T-helper 17 cell (primary cell): ENCODE data around the gene AMN1. TPM values are rescaled to one million over a fixed set of nuclear protein-coding genes. Genes with fewer than 3 reads are reported as not detected.

ENCODE experiments used
- ATAC-seq: fragments of 150-1000 bp; cut with Tn5 transposase; 2 replicates; pipeline ENCODE4 v1.10.0; 2021; ENCODE audit warnings: mild to moderate bottlenecking, moderate library complexity
- DNase-seq, 3 donors: peaks; one replicate each; pipeline versions ENCODE4 v3.0.0 to v3.0.0-alpha.2; 2020 to 2021
- H3K9me3 ChIP-seq: one replicate; pipeline ENCODE4 v1.7.0; 2013; ENCODE audit warnings: low read length, mild to moderate bottlenecking; ENCODE audit not compliant: control insufficient read depth, poor library complexity, severe bottlenecking
- H3K27ac Mint-ChIP-seq: one replicate; pipeline ENCODE4 v1.8.0; 2022; ENCODE audit warnings: mild to moderate bottlenecking, moderate library complexity, mixed read lengths
- H3K27me3 Mint-ChIP-seq: one replicate; pipeline ENCODE4 v1.8.0; 2022; ENCODE audit warnings: mixed read lengths
- H3K36me3 Mint-ChIP-seq: one replicate; pipeline ENCODE4 v1.8.0; 2022; ENCODE audit warnings: low read depth, mixed read lengths
- H3K4me1 Mint-ChIP-seq: one replicate; pipeline ENCODE4 v1.8.0; 2022; ENCODE audit warnings: mild to moderate bottlenecking, mixed read lengths
- H3K4me3 Mint-ChIP-seq: one replicate; pipeline ENCODE4 v1.8.0; 2022; ENCODE audit warnings: mild to moderate bottlenecking, moderate library complexity, mixed read lengths
- total RNA-seq, 4 donors: library from RNA in 2 of 4; stranded (reverse) in 2 of 4; gene quantifications; one replicate each; pipeline ENCODE4 v1.2.3 and lab custom pipeline; 2022 to 2026

AMN1 gene
- total RNA-seq, 2 donors from 2014 or later, result 2.0 to 4.6 TPM

- Mint-ChIP-seq H3K4me3 (no peak overlapping the region), H3K27me3 (no peaks in the 10 kb centered on the region), H3K4me1 (peaks cover 14% of the 10 kb centered on the region), H3K27ac (no peak overlapping the region), H3K36me3 (no peaks in the 10 kb centered on the region)
- H3K9me3 ChIP-seq, result no peaks in the 10 kb centered on the region
- ATAC-seq, result no peak
- DNase-seq, result no peak
These were observed 73.0 kb downstream of the AMN1 start for GRCh38 chr12:31655792-31656191.

- no peak overlapping the region for H3K27ac Mint-ChIP-seq
- H3K36me3 Mint-ChIP-seq, result no peaks in the 10 kb centered on the region
- DNase-seq, result no peak
- H3K9me3 ChIP-seq, result no peaks in the 10 kb centered on the region
- ATAC-seq, result no peak
- no peaks in the 10 kb centered on the region for H3K27me3 Mint-ChIP-seq
- no peak overlapping the region for H3K4me3 Mint-ChIP-seq
- peaks cover 14% of the 10 kb centered on the region for H3K4me1 Mint-ChIP-seq
These were observed 73.6 kb downstream of the AMN1 start for GRCh38 chr12:31655208-31655607.

- H3K9me3 ChIP-seq, result no peaks in the 10 kb centered on the region
- peaks cover 7% of the 10 kb centered on the region for H3K27me3 Mint-ChIP-seq
- H3K4me3 Mint-ChIP-seq, result no peak overlapping the region
- ATAC-seq (no peak), DNase-seq (no peak)
- H3K4me1 Mint-ChIP-seq, result peaks cover 13% of the 10 kb centered on the region
- H3K27ac Mint-ChIP-seq, result peak overlapping the region; percentile 86
- peaks cover 3% of the 10 kb centered on the region for H3K36me3 Mint-ChIP-seq
These were observed 76.8 kb downstream of the AMN1 start for GRCh38 chr12:31651893-31652521.

GRCh38 chr12:31650918-31651317 is 77.9 kb downstream of the AMN1 start:
- H3K27me3 Mint-ChIP-seq, result peaks cover 8% of the 10 kb centered on the region
- no peak overlapping the region for H3K27ac Mint-ChIP-seq
- DNase-seq, result no peak
- no peaks in the 10 kb centered on the region for H3K9me3 ChIP-seq
- no peak overlapping the region for H3K4me3 Mint-ChIP-seq
- ATAC-seq, result no peak
- H3K36me3 Mint-ChIP-seq, result peaks cover 5% of the 10 kb centered on the region
- H3K4me1 Mint-ChIP-seq, result peaks cover 18% of the 10 kb centered on the region

- H3K4me3 Mint-ChIP-seq, result no peak overlapping the region
- H3K4me1 Mint-ChIP-seq, result peaks cover 7% of the 10 kb centered on the region
- no peak for DNase-seq
- no peak for ATAC-seq
- no peaks in the 10 kb centered on the region for H3K9me3 ChIP-seq
- H3K27me3 Mint-ChIP-seq, result peaks cover 8% of the 10 kb centered on the region
- no peak overlapping the region for H3K27ac Mint-ChIP-seq
- peaks cover 5% of the 10 kb centered on the region for H3K36me3 Mint-ChIP-seq
These were observed 81.7 kb downstream of the AMN1 start for GRCh38 chr12:31647086-31647491.

GRCh38 chr12:31645924-31646323 is 82.9 kb downstream of the AMN1 start:
- DNase-seq (no peak), ATAC-seq (no peak)
- H3K36me3 Mint-ChIP-seq, result peaks cover 5% of the 10 kb centered on the region
- H3K27ac Mint-ChIP-seq, result no peak overlapping the region
- peaks cover 7% of the 10 kb centered on the region for H3K4me1 Mint-ChIP-seq
- H3K9me3 ChIP-seq, result no peaks in the 10 kb centered on the region
- no peak overlapping the region for H3K4me3 Mint-ChIP-seq
- peaks cover 8% of the 10 kb centered on the region for H3K27me3 Mint-ChIP-seq

- H3K4me1 Mint-ChIP-seq, result peaks cover 7% of the 10 kb centered on the region
- DNase-seq (no peak), ATAC-seq (no peak)
- peaks cover 8% of the 10 kb centered on the region for H3K27me3 Mint-ChIP-seq
- H3K9me3 ChIP-seq, result no peaks in the 10 kb centered on the region
- H3K36me3 Mint-ChIP-seq, result peaks cover 5% of the 10 kb centered on the region
- no peak overlapping the region for H3K27ac Mint-ChIP-seq
- H3K4me3 Mint-ChIP-seq, result no peak overlapping the region
These were observed 84.3 kb downstream of the AMN1 start for GRCh38 chr12:31644536-31644935.

- no peak for ATAC-seq
- Mint-ChIP-seq H3K36me3 (no peaks in the 10 kb centered on the region), H3K27ac (peak overlapping the region; percentile 6), H3K4me3 (no peak overlapping the region), H3K27me3 (no peaks in the 10 kb centered on the region), H3K4me1 (peaks cover 4% of the 10 kb centered on the region)
- no peak for DNase-seq
- H3K9me3 ChIP-seq, result no peaks in the 10 kb centered on the region
These were observed 87.2 kb downstream of the AMN1 start for GRCh38 chr12:31641509-31642090.

GRCh38 chr12:31634620-31635019 is 94.2 kb downstream of the AMN1 start:
- no peak for ATAC-seq
- Mint-ChIP-seq H3K4me1 (peaks cover 5% of the 10 kb centered on the region), H3K36me3 (no peaks in the 10 kb centered on the region), H3K4me3 (no peak overlapping the region), H3K27ac (no peak overlapping the region), H3K27me3 (peaks cover 19% of the 10 kb centered on the region)
- no peaks in the 10 kb centered on the region for H3K9me3 ChIP-seq
- no peak for DNase-seq

GRCh38 chr12:31633464-31633863 is 95.4 kb downstream of the AMN1 start:
- Mint-ChIP-seq H3K27ac (no peak overlapping the region), H3K4me3 (no peak overlapping the region), H3K4me1 (peaks cover 5% of the 10 kb centered on the region), H3K36me3 (no peaks in the 10 kb centered on the region), H3K27me3 (peaks cover 23% of the 10 kb centered on the region)
- H3K9me3 ChIP-seq, result no peaks in the 10 kb centered on the region
- ATAC-seq (no peak), DNase-seq (no peak)

GRCh38 chr12:31631809-31632208 is 97.0 kb downstream of the AMN1 start:
- no peaks in the 10 kb centered on the region for H3K36me3 Mint-ChIP-seq
- peaks cover 23% of the 10 kb centered on the region for H3K27me3 Mint-ChIP-seq
- no peaks in the 10 kb centered on the region for H3K9me3 ChIP-seq
- no peak overlapping the region for H3K27ac Mint-ChIP-seq
- H3K4me1 Mint-ChIP-seq, result peaks cover 5% of the 10 kb centered on the region
- no peak for DNase-seq
- no peak for ATAC-seq
- H3K4me3 Mint-ChIP-seq, result no peak overlapping the region

GRCh38 chr12:31631023-31631724 is 97.6 kb downstream of the AMN1 start:
- no peaks in the 10 kb centered on the region for H3K9me3 ChIP-seq
- H3K4me1 Mint-ChIP-seq, result peaks cover 2% of the 10 kb centered on the region
- H3K4me3 Mint-ChIP-seq, result no peak overlapping the region
- H3K36me3 Mint-ChIP-seq, result no peaks in the 10 kb centered on the region
- peak overlapping the region; percentile 27 for H3K27ac Mint-ChIP-seq
- H3K27me3 Mint-ChIP-seq, result peaks cover 28% of the 10 kb centered on the region
- DNase-seq (no peak), ATAC-seq (no peak)

GRCh38 chr12:31629756-31630732 is 98.8 kb downstream of the AMN1 start:
- no peak overlapping the region for H3K4me3 Mint-ChIP-seq
- H3K4me1 Mint-ChIP-seq, result peaks cover 2% of the 10 kb centered on the region
- H3K9me3 ChIP-seq, result no peaks in the 10 kb centered on the region
- H3K36me3 Mint-ChIP-seq, result no peaks in the 10 kb centered on the region
- peak overlapping the region; percentile 53 for H3K27ac Mint-ChIP-seq
- ATAC-seq, result no peak
- no peak for DNase-seq
- peaks cover 30% of the 10 kb centered on the region for H3K27me3 Mint-ChIP-seq
